ENCODE data around the gene ZNRF1.
"Not testable (repeated sequence)": the region's sequence is repeated elsewhere in the genome, so short reads cannot be mapped to it uniquely, and the experiment has no call there.

ZNRF1 gene

GRCh38 chr16:74998481-74999218, at the start of gene ZNRF1:
TSS of gene ZNRF1 (plus strand) at chr16:74999024. CDS start at chr16:74999672, 648 bp downstream.
- H2AFZ ChIP-seq (ENCODE audit: low read depth, low read length): peak within 1 kb of the TSS; percentile 70
- no peaks in the 10 kb centered on the region for H3K27me3 ChIP-seq (ENCODE audit: insufficient read depth, low read length)
- H3K4me3 ChIP-seq (ENCODE audit: low read length): peak within 1 kb of the TSS; percentile 76
- H3K9me3 ChIP-seq (ENCODE audit: low read length): no peaks in the 10 kb centered on the region
- H3K4me1 ChIP-seq (ENCODE audit: insufficient read depth, low read length): peaks cover 17% of the 10 kb centered on the region
- peaks cover 10% of the 10 kb centered on the region for H3K36me3 ChIP-seq (ENCODE audit: insufficient read depth, low read length)

GRCh38 chr16:74949309-74949708, 49.5 kb upstream of the ZNRF1 start:
- Histone ChIP-seq H3K27me3 (ENCODE audit: insufficient read depth, low read length) (no peaks in the 10 kb centered on the region), H3K4me3 (ENCODE audit: low read length) (no peak overlapping the region), H3K36me3 (ENCODE audit: insufficient read depth, low read length) (peaks cover 46% of the 10 kb centered on the region), H3K9me3 (ENCODE audit: low read length) (no peaks in the 10 kb centered on the region), H3K4me1 (ENCODE audit: insufficient read depth, low read length) (no peaks in the 10 kb centered on the region), H2AFZ (ENCODE audit: low read depth, low read length) (no peak overlapping the region)

- peaks cover 2% of the 10 kb centered on the region for H3K9me3 ChIP-seq (ENCODE audit: low read length)
- no peak overlapping the region for H2AFZ ChIP-seq (ENCODE audit: low read depth, low read length)
- H3K4me3 ChIP-seq (ENCODE audit: low read length): no peak overlapping the region
- no peaks in the 10 kb centered on the region for H3K27me3 ChIP-seq (ENCODE audit: insufficient read depth, low read length)
- H3K4me1 ChIP-seq (ENCODE audit: insufficient read depth, low read length): no peaks in the 10 kb centered on the region
- peaks cover 51% of the 10 kb centered on the region for H3K36me3 ChIP-seq (ENCODE audit: insufficient read depth, low read length)
Observed at GRCh38 chr16:74950511-74950910, 48.3 kb upstream of the ZNRF1 start.

GRCh38 chr16:74951206-74951605, 47.6 kb upstream of the ZNRF1 start:
- peaks cover 56% of the 10 kb centered on the region for H3K36me3 ChIP-seq (ENCODE audit: insufficient read depth, low read length)
- H3K4me1 ChIP-seq (ENCODE audit: insufficient read depth, low read length): no peaks in the 10 kb centered on the region
- H3K27me3 ChIP-seq (ENCODE audit: insufficient read depth, low read length): no peaks in the 10 kb centered on the region
- H3K4me3 ChIP-seq (ENCODE audit: low read length): no peak overlapping the region
- H2AFZ ChIP-seq (ENCODE audit: low read depth, low read length): no peak overlapping the region
- H3K9me3 ChIP-seq (ENCODE audit: low read length): peaks cover 2% of the 10 kb centered on the region

GRCh38 chr16:74951681-74952080, 47.1 kb upstream of the ZNRF1 start:
- H3K27me3 ChIP-seq (ENCODE audit: insufficient read depth, low read length): no peaks in the 10 kb centered on the region
- no peak overlapping the region for H3K4me3 ChIP-seq (ENCODE audit: low read length)
- H3K9me3 ChIP-seq (ENCODE audit: low read length): peaks cover 2% of the 10 kb centered on the region
- H3K4me1 ChIP-seq (ENCODE audit: insufficient read depth, low read length): no peaks in the 10 kb centered on the region
- H2AFZ ChIP-seq (ENCODE audit: low read depth, low read length): no peak overlapping the region
- peaks cover 59% of the 10 kb centered on the region for H3K36me3 ChIP-seq (ENCODE audit: insufficient read depth, low read length)

- Histone ChIP-seq H3K4me1 (ENCODE audit: insufficient read depth, low read length) (no peaks in the 10 kb centered on the region), H3K36me3 (ENCODE audit: insufficient read depth, low read length) (peaks cover 64% of the 10 kb centered on the region), H3K9me3 (ENCODE audit: low read length) (peaks cover 2% of the 10 kb centered on the region), H2AFZ (ENCODE audit: low read depth, low read length) (no peak overlapping the region), H3K27me3 (ENCODE audit: insufficient read depth, low read length) (no peaks in the 10 kb centered on the region), H3K4me3 (ENCODE audit: low read length) (no peak overlapping the region)
Observed at GRCh38 chr16:74954763-74955162, 44.1 kb upstream of the ZNRF1 start.

- H3K4me3 ChIP-seq (ENCODE audit: low read length): no peak overlapping the region
- H2AFZ ChIP-seq (ENCODE audit: low read depth, low read length): no peak overlapping the region
- H3K4me1 ChIP-seq (ENCODE audit: insufficient read depth, low read length): no peaks in the 10 kb centered on the region
- no peaks in the 10 kb centered on the region for H3K9me3 ChIP-seq (ENCODE audit: low read length)
- H3K27me3 ChIP-seq (ENCODE audit: insufficient read depth, low read length): no peaks in the 10 kb centered on the region
- H3K36me3 ChIP-seq (ENCODE audit: insufficient read depth, low read length): peaks cover 19% of the 10 kb centered on the region
Observed at GRCh38 chr16:74973304-74973703, 25.5 kb upstream of the ZNRF1 start.

GRCh38 chr16:74975591-74975990, 23.2 kb upstream of the ZNRF1 start:
- no peak overlapping the region for H3K4me3 ChIP-seq (ENCODE audit: low read length)
- peaks cover 24% of the 10 kb centered on the region for H3K36me3 ChIP-seq (ENCODE audit: insufficient read depth, low read length)
- H2AFZ ChIP-seq (ENCODE audit: low read depth, low read length): no peak overlapping the region
- no peaks in the 10 kb centered on the region for H3K4me1 ChIP-seq (ENCODE audit: insufficient read depth, low read length)
- no peaks in the 10 kb centered on the region for H3K9me3 ChIP-seq (ENCODE audit: low read length)
- H3K27me3 ChIP-seq (ENCODE audit: insufficient read depth, low read length): no peaks in the 10 kb centered on the region

- Histone ChIP-seq H3K36me3 (ENCODE audit: insufficient read depth, low read length) (peaks cover 14% of the 10 kb centered on the region), H2AFZ (ENCODE audit: low read depth, low read length) (no peak overlapping the region), H3K27me3 (ENCODE audit: insufficient read depth, low read length) (no peaks in the 10 kb centered on the region), H3K9me3 (ENCODE audit: low read length) (no peaks in the 10 kb centered on the region), H3K4me3 (ENCODE audit: low read length) (no peak overlapping the region), H3K4me1 (ENCODE audit: insufficient read depth, low read length) (peaks cover 3% of the 10 kb centered on the region)
Observed at GRCh38 chr16:74982256-74982655, 16.6 kb upstream of the ZNRF1 start.

- no peaks in the 10 kb centered on the region for H3K27me3 ChIP-seq (ENCODE audit: insufficient read depth, low read length)
- H3K9me3 ChIP-seq (ENCODE audit: low read length): no peaks in the 10 kb centered on the region
- peaks cover 3% of the 10 kb centered on the region for H3K4me1 ChIP-seq (ENCODE audit: insufficient read depth, low read length)
- H2AFZ ChIP-seq (ENCODE audit: low read depth, low read length): peak overlapping the region; percentile 72
- H3K4me3 ChIP-seq (ENCODE audit: low read length): peak overlapping the region; percentile 88
- H3K36me3 ChIP-seq (ENCODE audit: insufficient read depth, low read length): no peaks in the 10 kb centered on the region
Observed at GRCh38 chr16:74984194-74984528, 14.7 kb upstream of the ZNRF1 start.

- Histone ChIP-seq H3K9me3 (ENCODE audit: low read length) (no peaks in the 10 kb centered on the region), H3K4me1 (ENCODE audit: insufficient read depth, low read length) (peaks cover 3% of the 10 kb centered on the region), H3K27me3 (ENCODE audit: insufficient read depth, low read length) (no peaks in the 10 kb centered on the region), H3K36me3 (ENCODE audit: insufficient read depth, low read length) (no peaks in the 10 kb centered on the region), H3K4me3 (ENCODE audit: low read length) (peak within 1 kb of the TSS; percentile 88), H2AFZ (ENCODE audit: low read depth, low read length) (peak within 1 kb of the TSS; percentile 72)
Observed at GRCh38 chr16:74984529-74985296, 14.1 kb upstream of the ZNRF1 start, which contains the start of gene WDR59. TSS of gene WDR59 (minus strand) at chr16:74985123. CDS start at chr16:74985017, 106 bp downstream.

GRCh38 chr16:74987027-74987681, 11.7 kb upstream of the ZNRF1 start:
- Histone ChIP-seq H3K9me3 (ENCODE audit: low read length) (no peaks in the 10 kb centered on the region), H2AFZ (ENCODE audit: low read depth, low read length) (no peak overlapping the region), H3K4me1 (ENCODE audit: insufficient read depth, low read length) (peaks cover 7% of the 10 kb centered on the region)

GRCh38 chr16:74989864-74990263, 9.0 kb upstream of the ZNRF1 start:
- not testable (repeated sequence) for H3K27me3 ChIP-seq (ENCODE audit: insufficient read depth, low read length); H3K36me3 ChIP-seq (ENCODE audit: insufficient read depth, low read length); H3K4me3 ChIP-seq (ENCODE audit: low read length); H3K9me3 ChIP-seq (ENCODE audit: low read length); H2AFZ ChIP-seq (ENCODE audit: low read depth, low read length); H3K4me1 ChIP-seq (ENCODE audit: insufficient read depth, low read length)

More at GRCh38 chr16:74987027-74987681, 11.7 kb upstream of the ZNRF1 start:
- Histone ChIP-seq H3K27me3 (ENCODE audit: insufficient read depth, low read length) (no peaks in the 10 kb centered on the region), H3K4me3 (ENCODE audit: low read length) (no peak overlapping the region), H3K36me3 (ENCODE audit: insufficient read depth, low read length) (no peaks in the 10 kb centered on the region)
